ENCODE results near the gene PITPNC1.

PITPNC1 gene

DNA sequence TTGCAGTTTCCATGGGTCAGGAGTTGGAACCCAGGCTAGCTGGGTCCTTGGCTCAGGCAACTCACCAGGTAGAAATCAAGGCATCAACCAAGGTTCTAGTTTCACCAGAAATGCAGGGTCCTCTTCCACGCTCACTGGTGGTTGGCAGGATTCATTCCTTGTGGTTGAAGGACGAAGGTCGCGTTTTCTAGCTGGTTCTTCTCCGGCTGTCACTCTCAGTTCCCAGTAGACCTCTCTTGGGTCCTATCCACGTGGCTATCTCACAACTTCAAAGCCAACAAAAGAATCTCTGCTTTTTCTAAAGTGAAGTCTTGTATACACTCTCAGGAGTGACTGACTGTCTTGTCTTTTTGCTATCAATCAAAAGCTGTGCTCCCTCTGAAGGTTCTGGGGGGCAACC, 194.4 kb downstream of the PITPNC1 start:
- DNase-seq (ENCODE audit: low read depth, low spot score), result no peak
- H3K4me3 ChIP-seq (ENCODE audit: low read depth, low read length), result no peak overlapping the region
- POLR2A ChIA-PET, result no interaction called here
- CTCF ChIA-PET, result no interaction called here
- TF ChIP-seq, protein P1, sequence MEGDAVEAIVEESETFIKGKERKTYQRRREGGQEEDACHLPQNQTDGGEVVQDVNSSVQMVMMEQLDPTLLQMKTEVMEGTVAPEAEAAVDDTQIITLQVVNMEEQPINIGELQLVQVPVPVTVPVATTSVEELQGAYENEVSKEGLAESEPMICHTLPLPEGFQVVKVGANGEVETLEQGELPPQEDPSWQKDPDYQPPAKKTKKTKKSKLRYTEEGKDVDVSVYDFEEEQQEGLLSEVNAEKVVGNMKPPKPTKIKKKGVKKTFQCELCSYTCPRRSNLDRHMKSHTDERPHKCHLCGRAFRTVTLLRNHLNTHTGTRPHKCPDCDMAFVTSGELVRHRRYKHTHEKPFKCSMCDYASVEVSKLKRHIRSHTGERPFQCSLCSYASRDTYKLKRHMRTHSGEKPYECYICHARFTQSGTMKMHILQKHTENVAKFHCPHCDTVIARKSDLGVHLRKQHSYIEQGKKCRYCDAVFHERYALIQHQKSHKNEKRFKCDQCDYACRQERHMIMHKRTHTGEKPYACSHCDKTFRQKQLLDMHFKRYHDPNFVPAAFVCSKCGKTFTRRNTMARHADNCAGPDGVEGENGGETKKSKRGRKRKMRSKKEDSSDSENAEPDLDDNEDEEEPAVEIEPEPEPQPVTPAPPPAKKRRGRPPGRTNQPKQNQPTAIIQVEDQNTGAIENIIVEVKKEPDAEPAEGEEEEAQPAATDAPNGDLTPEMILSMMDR (IDR thresholded peaks at IDR 0.05; ENCODE audit: insufficient read depth, low read length, missing control alignments), result no peak

DNA sequence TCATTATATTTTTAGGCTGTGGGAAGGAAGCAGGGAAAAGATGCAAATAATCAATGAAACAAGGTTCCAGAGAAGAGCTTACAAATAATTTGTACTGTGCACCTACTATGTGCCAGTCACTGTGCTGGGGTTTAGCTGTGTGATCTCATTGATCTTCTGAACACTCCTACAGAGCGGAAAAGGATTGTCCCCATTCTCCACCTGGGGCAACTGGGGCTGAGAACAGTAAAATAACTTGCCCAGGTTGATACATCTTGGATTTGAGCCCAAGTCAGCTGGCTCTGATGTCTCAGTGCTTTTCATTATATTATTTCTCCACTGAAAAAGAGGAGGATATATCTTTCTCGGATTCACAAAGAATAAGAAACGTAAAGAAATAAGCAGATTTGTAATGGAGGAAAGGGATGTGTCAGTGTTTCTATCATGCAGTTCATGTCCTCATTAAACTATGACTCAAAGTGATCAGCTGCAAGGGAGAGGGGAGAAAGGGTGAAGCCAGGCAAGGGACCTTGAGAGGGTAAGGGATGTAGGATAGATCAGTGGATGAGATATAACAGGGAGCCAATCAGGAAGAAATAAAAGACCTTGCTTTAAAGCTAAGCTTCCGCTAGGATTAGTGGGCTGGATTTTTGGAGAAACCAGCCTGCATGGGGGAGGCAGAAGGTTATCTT, 197.0 kb downstream of the PITPNC1 start:
- ChIA-PET POLR2A (interaction anchor here (0.6 kb wide), 1 partner anchor 14 kb away, joined by 3 read pairs; no protein-coding TSS in a partner anchor), CTCF (interaction anchor here (1.5 kb wide), 1 partner anchor 29 kb away, joined by 3 read pairs; no protein-coding TSS in a partner anchor)
- H3K4me3 ChIP-seq (ENCODE audit: low read depth, low read length), result no peak overlapping the region
- TF ChIP-seq, protein P1 (IDR thresholded peaks at IDR 0.05; ENCODE audit: insufficient read depth, low read length, missing control alignments), result no peak
- no peak for DNase-seq (ENCODE audit: low read depth, low spot score)

GRCh38 chr17:67574658-67575293, 197.7 kb downstream of the PITPNC1 start:
- ChIA-PET POLR2A (no interaction called here), CTCF (interaction anchor here (1.5 kb wide), 1 partner anchor 28 kb away, joined by 3 read pairs; no protein-coding TSS in a partner anchor)
- no peak overlapping the region for H3K4me3 ChIP-seq (ENCODE audit: low read depth, low read length)
- TF ChIP-seq, protein P1 (IDR thresholded peaks at IDR 0.05; ENCODE audit: insufficient read depth, low read length, missing control alignments), result no peak
- no peak for DNase-seq (ENCODE audit: low read depth, low spot score)

GRCh38 chr17:67575325-67575724, 198.2 kb downstream of the PITPNC1 start:
- ChIA-PET POLR2A (no interaction called here), CTCF (no interaction called here)
- TF ChIP-seq, protein P1 (IDR thresholded peaks at IDR 0.05; ENCODE audit: insufficient read depth, low read length, missing control alignments), result no peak
- no peak overlapping the region for H3K4me3 ChIP-seq (ENCODE audit: low read depth, low read length)
- DNase-seq (ENCODE audit: low read depth, low spot score), result no peak

- H3K4me3 ChIP-seq (ENCODE audit: low read depth, low read length), result no peak overlapping the region
- TF ChIP-seq, protein P1 (IDR thresholded peaks at IDR 0.05; ENCODE audit: insufficient read depth, low read length, missing control alignments), result no peak
- ChIA-PET CTCF (no interaction called here), POLR2A (no interaction called here)
- no peak for DNase-seq (ENCODE audit: low read depth, low spot score)
These were observed 199.5 kb downstream of the PITPNC1 start for GRCh38 chr17:67576471-67577115.

DNA sequence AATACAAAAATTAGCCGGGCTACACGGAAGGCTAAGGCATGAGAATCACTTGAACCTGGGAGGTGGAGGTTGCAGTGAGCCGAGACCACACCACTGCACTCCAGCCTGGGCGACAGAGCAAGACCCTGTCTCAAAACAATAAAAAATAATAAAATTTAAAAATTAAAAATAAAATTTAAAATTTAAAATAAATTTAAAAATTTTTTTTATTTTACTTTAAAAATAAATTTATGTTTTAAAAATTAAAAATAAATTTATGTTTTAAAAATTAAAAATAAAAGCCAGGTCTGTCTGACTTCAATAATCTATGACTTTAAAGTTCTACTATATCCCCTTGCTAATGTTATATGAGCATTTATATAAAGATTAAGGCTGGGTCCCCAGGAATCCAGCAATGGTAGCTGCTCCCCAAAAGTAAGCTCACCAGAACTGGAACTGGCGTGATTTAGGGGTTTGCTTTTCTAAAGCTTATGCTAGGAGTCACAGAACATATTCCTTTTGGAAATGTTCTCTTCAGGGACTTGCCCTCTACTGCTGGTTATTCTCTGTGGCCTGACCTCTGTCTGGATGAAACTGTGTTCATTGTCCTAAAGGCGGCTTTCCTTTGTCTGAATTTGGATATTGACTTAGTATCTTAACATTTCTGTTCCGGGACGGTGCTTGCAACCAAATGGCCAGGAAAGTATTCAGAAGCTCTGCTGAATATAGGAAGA, 200.5 kb downstream of the PITPNC1 start:
- ChIA-PET POLR2A (no interaction called here), CTCF (no interaction called here)
- no peak for DNase-seq (ENCODE audit: low read depth, low spot score)
- H3K4me3 ChIP-seq (ENCODE audit: low read depth, low read length), result no peak overlapping the region
- TF ChIP-seq, protein P1 (IDR thresholded peaks at IDR 0.05; ENCODE audit: insufficient read depth, low read length, missing control alignments), result no peak
